ENCODE results near the gene CA7.

CA7 gene

GRCh38 chr16:66841366-66841765 lies 2.8 kb upstream of the CA7 start:
- Histone ChIP-seq H3K4me3 (no peak overlapping the region), H3K36me3 (no peaks in the 10 kb centered on the region), H3K27me3 (peaks cover 6 to 33% of the 10 kb centered on the region in 2 donors), H3K9me3 (no peaks in the 10 kb centered on the region), H3K27ac (no peak overlapping the region), H3K4me1 (peaks cover 8 to 23% (median 22%) of the 10 kb centered on the region in 4 donors)
- intact Hi-C loops (cut with DNase I; ENCODE audit: low total_unique reads): no loop called here
- no peak for DNase-seq
- TF ChIP-seq, protein P1, sequence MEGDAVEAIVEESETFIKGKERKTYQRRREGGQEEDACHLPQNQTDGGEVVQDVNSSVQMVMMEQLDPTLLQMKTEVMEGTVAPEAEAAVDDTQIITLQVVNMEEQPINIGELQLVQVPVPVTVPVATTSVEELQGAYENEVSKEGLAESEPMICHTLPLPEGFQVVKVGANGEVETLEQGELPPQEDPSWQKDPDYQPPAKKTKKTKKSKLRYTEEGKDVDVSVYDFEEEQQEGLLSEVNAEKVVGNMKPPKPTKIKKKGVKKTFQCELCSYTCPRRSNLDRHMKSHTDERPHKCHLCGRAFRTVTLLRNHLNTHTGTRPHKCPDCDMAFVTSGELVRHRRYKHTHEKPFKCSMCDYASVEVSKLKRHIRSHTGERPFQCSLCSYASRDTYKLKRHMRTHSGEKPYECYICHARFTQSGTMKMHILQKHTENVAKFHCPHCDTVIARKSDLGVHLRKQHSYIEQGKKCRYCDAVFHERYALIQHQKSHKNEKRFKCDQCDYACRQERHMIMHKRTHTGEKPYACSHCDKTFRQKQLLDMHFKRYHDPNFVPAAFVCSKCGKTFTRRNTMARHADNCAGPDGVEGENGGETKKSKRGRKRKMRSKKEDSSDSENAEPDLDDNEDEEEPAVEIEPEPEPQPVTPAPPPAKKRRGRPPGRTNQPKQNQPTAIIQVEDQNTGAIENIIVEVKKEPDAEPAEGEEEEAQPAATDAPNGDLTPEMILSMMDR (IDR thresholded peaks at IDR 0.05): no peak

GRCh38 chr16:66842765-66843164 lies 1.4 kb upstream of the CA7 start:
- intact Hi-C loops (cut with DNase I; ENCODE audit: low total_unique reads): no loop called here

GRCh38 chr16:66843191-66843590 lies 1.0 kb upstream of the CA7 start:
- Histone ChIP-seq H3K4me1 (peaks cover 8 to 23% (median 22%) of the 10 kb centered on the region in 4 donors), H3K36me3 (no peaks in the 10 kb centered on the region), H3K27ac (no peak overlapping the region), H3K4me3 (no peak overlapping the region), H3K27me3 (peaks cover 6 to 33% of the 10 kb centered on the region in 2 donors), H3K9me3 (no peaks in the 10 kb centered on the region)
- intact Hi-C loops (cut with DNase I; ENCODE audit: low total_unique reads): no loop called here
- TF ChIP-seq, protein P1 (IDR thresholded peaks at IDR 0.05): no peak
- no peak for DNase-seq

More at GRCh38 chr16:66842765-66843164, 1.4 kb upstream of the CA7 start:
- Histone ChIP-seq H3K36me3 (no peaks in the 10 kb centered on the region), H3K4me1 (peaks cover 8 to 23% (median 22%) of the 10 kb centered on the region in 4 donors), H3K9me3 (no peaks in the 10 kb centered on the region), H3K27me3 (peaks cover 6 to 33% of the 10 kb centered on the region in 2 donors), H3K4me3 (no peak overlapping the region), H3K27ac (no peak overlapping the region)
- TF ChIP-seq, protein P1 (IDR thresholded peaks at IDR 0.05): no peak
- no peak for DNase-seq

DNA sequence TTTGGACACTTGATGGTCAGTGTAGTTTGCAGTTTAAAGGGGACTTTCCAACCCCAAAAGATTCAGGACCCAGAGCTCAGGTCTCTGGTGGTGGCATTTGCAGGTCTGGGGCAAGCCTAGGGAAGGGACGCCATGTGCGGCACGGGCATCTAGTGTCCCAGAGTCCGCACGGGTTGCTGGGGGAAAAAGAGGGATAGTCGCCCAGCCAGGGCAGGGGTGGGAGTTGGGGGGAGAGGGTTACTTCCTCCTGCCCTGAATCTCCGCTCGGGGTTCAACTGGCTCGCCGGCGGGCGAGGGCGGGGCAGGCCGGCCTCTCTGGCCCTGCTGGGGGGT lies 239 bp upstream of the CA7 start:
- Histone ChIP-seq H3K27ac (no peak overlapping the region), H3K9me3 (no peaks in the 10 kb centered on the region), H3K36me3 (no peaks in the 10 kb centered on the region), H3K4me1 (peaks cover 8 to 23% (median 22%) of the 10 kb centered on the region in 4 donors), H3K27me3 (peaks cover 6 to 33% of the 10 kb centered on the region in 2 donors), H3K4me3 (peak overlapping the region; percentile 28 to 43)
- intact Hi-C loops (cut with DNase I; ENCODE audit: low total_unique reads): no loop called here
- DNase-seq: no peak
- TF ChIP-seq, protein P1 (IDR thresholded peaks at IDR 0.05): no peak

GRCh38 chr16:66845080-66845410 lies 831 bp downstream of the CA7 start:
- H3K4me1 ChIP-seq: peaks cover 8 to 23% (median 22%) of the 10 kb centered on the region in 4 donors
- no peak overlapping the region for H3K27ac ChIP-seq
- peak overlapping the region; percentile 28 to 43 for H3K4me3 ChIP-seq
- no peak for DNase-seq
- peaks cover 6 to 33% of the 10 kb centered on the region in 2 donors for H3K27me3 ChIP-seq
- TF ChIP-seq, protein P1 (IDR thresholded peaks at IDR 0.05): no peak
- no peaks in the 10 kb centered on the region for H3K9me3 ChIP-seq
- intact Hi-C loops (cut with DNase I; ENCODE audit: low total_unique reads): no loop called here
- no peaks in the 10 kb centered on the region for H3K36me3 ChIP-seq

DNA sequence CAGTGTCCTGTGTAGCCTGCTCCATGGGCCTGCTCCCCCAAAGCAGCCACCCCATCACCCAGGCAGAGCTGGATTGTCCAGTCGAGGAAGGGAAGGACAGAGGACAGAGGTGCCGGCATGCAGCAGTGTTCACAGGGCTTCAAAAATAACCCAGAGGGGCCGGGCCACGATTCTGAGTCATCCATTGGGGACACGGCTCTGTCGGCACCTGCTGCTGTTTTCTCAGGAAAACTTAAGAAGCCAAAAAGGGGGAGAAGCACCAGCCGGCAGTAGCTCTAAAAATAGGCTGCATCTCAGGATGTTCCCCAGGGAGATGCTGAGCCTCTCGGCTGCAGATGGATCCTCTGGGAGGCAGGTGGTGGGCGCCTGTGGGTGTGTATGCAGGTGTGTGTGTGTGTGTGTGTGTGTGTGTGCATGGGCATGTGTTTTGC lies 1.6 kb downstream of the CA7 start:
- H3K27me3 ChIP-seq: peaks cover 6 to 33% of the 10 kb centered on the region in 2 donors
- intact Hi-C loops (cut with DNase I; ENCODE audit: low total_unique reads): no loop called here
- DNase-seq: no peak
- H3K4me3 ChIP-seq: no peak overlapping the region
- no peaks in the 10 kb centered on the region for H3K36me3 ChIP-seq
- peaks cover 8 to 23% (median 22%) of the 10 kb centered on the region in 4 donors for H3K4me1 ChIP-seq
- TF ChIP-seq, protein P1 (IDR thresholded peaks at IDR 0.05): no peak
- no peak overlapping the region for H3K27ac ChIP-seq
- no peaks in the 10 kb centered on the region for H3K9me3 ChIP-seq

Measured in tibial artery (tissue), 4 donors.